OCI-LY1 (cell line): ENCODE results near the gene FBXW8.

Source experiments
- H2AFZ ChIP-seq: fragments of 200-600 bp; sonication (generic), shearing (Covaris generic); 2 replicates; pipeline ENCODE4 v1.6.0; 2014; ENCODE audit warnings: antibody characterized with exemption, mild to moderate bottlenecking, low read length
- H3F3A ChIP-seq: fragments of 200-600 bp; sonication (generic), shearing (Covaris generic); 2 replicates; pipeline ENCODE4 v1.6.0; 2014; ENCODE audit warnings: mild to moderate bottlenecking, antibody characterized with exemption, low read length, moderate library complexity; ENCODE audit not compliant: insufficient read depth
- H3K27ac ChIP-seq: fragments of 200-600 bp; sonication (generic); 2 replicates; pipeline ENCODE4 v1.5.1; 2014; ENCODE audit warnings: low read length, mixed run types, mild to moderate bottlenecking, low read depth; ENCODE audit not compliant: poor library complexity, severe bottlenecking
- H3K27me3 ChIP-seq: fragments of 200-600 bp; sonication (generic); 2 replicates; pipeline ENCODE4 v1.6.0; 2014; ENCODE audit warnings: antibody characterized with exemption, mild to moderate bottlenecking, low read length, moderate library complexity; ENCODE audit not compliant: insufficient read depth
- H3K36me3 ChIP-seq: fragments of 200-600 bp; sonication (generic); 2 replicates; pipeline ENCODE4 v1.6.1; 2014; ENCODE audit warnings: mild to moderate bottlenecking, antibody characterized with exemption, low read length, moderate library complexity, mixed read lengths; ENCODE audit not compliant: insufficient read depth
- H3K4me1 ChIP-seq: fragments of 200-600 bp; sonication (generic); 2 replicates; pipeline ENCODE4 v1.5.1; 2014; ENCODE audit warnings: mild to moderate bottlenecking, low read length, moderate library complexity; ENCODE audit not compliant: insufficient read depth, severe bottlenecking
- H3K4me2 ChIP-seq: fragments of 200-600 bp; sonication (generic), shearing (Covaris generic); 2 replicates; pipeline ENCODE4 v1.6.1; 2014; ENCODE audit warnings: low read length
- H3K4me3 ChIP-seq: fragments of 200-600 bp; sonication (generic); 2 replicates; pipeline ENCODE4 v1.5.1; 2014; ENCODE audit warnings: low read length, low read depth, mild to moderate bottlenecking, mixed read lengths; ENCODE audit not compliant: poor library complexity, severe bottlenecking
- H3K79me2 ChIP-seq: fragments of 200-600 bp; shearing (Covaris generic); 2 replicates; pipeline ENCODE4 v1.6.1; 2016; ENCODE audit warnings: mixed run types, low read length, mixed read lengths; ENCODE audit not compliant: insufficient read depth
- H3K9ac ChIP-seq: fragments of 200-600 bp; sonication (generic), shearing (Covaris generic); 2 replicates; pipeline ENCODE4 v1.6.1; 2014; ENCODE audit warnings: mild to moderate bottlenecking, low read length, mixed read lengths
- H3K9me2 ChIP-seq: fragments of 200-600 bp; sonication (generic), shearing (Covaris generic); 2 replicates; pipeline ENCODE4 v1.6.1; 2014; ENCODE audit warnings: low read depth, mild to moderate bottlenecking, low read length, mixed read lengths
- H3K9me3 ChIP-seq: fragments of 200-600 bp; shearing (Covaris generic); 2 replicates; pipeline ENCODE4 v1.6.1; 2014; ENCODE audit warnings: low read length, mixed read lengths
- H4K20me1 ChIP-seq: fragments of 200-600 bp; sonication (generic), shearing (Covaris generic); 2 replicates; pipeline ENCODE4 v1.6.0; 2016; ENCODE audit warnings: mild to moderate bottlenecking, low read length; ENCODE audit not compliant: insufficient read depth
- CTCF ChIP-seq: fragments of 200-600 bp; sonication (generic), shearing (Covaris generic); IDR thresholded peaks from 2 replicates; pipeline ENCODE4 v1.5.1; 2017; ENCODE audit warnings: mild to moderate bottlenecking, antibody characterized with exemption, low read length, moderate library complexity, mixed read lengths
- EZH2 ChIP-seq: fragments of 200-600 bp; sonication (generic), shearing (Covaris generic); IDR thresholded peaks from 2 replicates; pipeline ENCODE4 v1.8.0; 2017; ENCODE audit warnings: borderline replicate concordance, mixed run types, mild to moderate bottlenecking, antibody characterized with exemption, low read length, moderate library complexity, mixed read lengths

FBXW8 gene

GRCh38 chr12:116975779-116976393 is 65.1 kb downstream of the FBXW8 start:
- Histone ChIP-seq H3K9ac (no peak overlapping the region), H3K9me2 (no peaks in the 10 kb centered on the region), H3K79me2 (no peaks in the 10 kb centered on the region), H3K36me3 (peaks cover 10% of the 10 kb centered on the region; the same call in 1 of the 2 replicates), H3K27ac (peak overlapping the region; percentile 19), H3F3A (no peaks in the 10 kb centered on the region), H3K4me3 (no peak overlapping the region), H3K9me3 (no peaks in the 10 kb centered on the region), H4K20me1 (no peaks in the 10 kb centered on the region), H2AFZ (no peak overlapping the region), H3K4me2 (no peak overlapping the region), H3K27me3 (no peaks in the 10 kb centered on the region), H3K4me1 (peaks cover 53% of the 10 kb centered on the region)
- TF ChIP-seq EZH2 (no peak), CTCF (no peak)

GRCh38 chr12:116977465-116978380 is 67.0 kb downstream of the FBXW8 start:
- Histone ChIP-seq H3K9me3 (no peaks in the 10 kb centered on the region), H3K4me1 (peaks cover 62% of the 10 kb centered on the region), H3K27ac (peak overlapping the region; percentile 76), H2AFZ (no peak overlapping the region), H3K27me3 (no peaks in the 10 kb centered on the region), H3F3A (no peaks in the 10 kb centered on the region), H3K79me2 (no peaks in the 10 kb centered on the region), H3K4me2 (peak overlapping the region; percentile 77), H3K9me2 (no peaks in the 10 kb centered on the region), H3K4me3 (peak overlapping the region; percentile 52), H3K36me3 (peaks cover 8% of the 10 kb centered on the region; the same call in 1 of the 2 replicates), H4K20me1 (no peaks in the 10 kb centered on the region), H3K9ac (peak overlapping the region; percentile 45)
- no peak for TF ChIP-seq CTCF
- TF ChIP-seq EZH2: no peak

- H3K4me3 ChIP-seq: peak overlapping the region; percentile 52
- no peaks in the 10 kb centered on the region for H3K27me3 ChIP-seq
- no peaks in the 10 kb centered on the region for H3K36me3 ChIP-seq
- H3F3A ChIP-seq: no peaks in the 10 kb centered on the region
- peak overlapping the region; percentile 77 for H3K4me2 ChIP-seq
- H3K79me2 ChIP-seq: no peaks in the 10 kb centered on the region
- TF ChIP-seq CTCF (no peak), EZH2 (no peak)
- no peaks in the 10 kb centered on the region for H3K9me2 ChIP-seq
- peaks cover 67% of the 10 kb centered on the region for H3K4me1 ChIP-seq
- H3K9ac ChIP-seq: no peak overlapping the region
- H4K20me1 ChIP-seq: no peaks in the 10 kb centered on the region
- no peaks in the 10 kb centered on the region for H3K9me3 ChIP-seq
- no peak overlapping the region for H2AFZ ChIP-seq
- peak overlapping the region; percentile 76 for H3K27ac ChIP-seq
Measured at GRCh38 chr12:116978791-116979508, 68.2 kb downstream of the FBXW8 start.
